ENCODE data around the gene POGZ. TPM values are rescaled to one million over a fixed set of nuclear protein-coding genes. Genes with fewer than 3 reads are reported as not detected.

POGZ gene
- polyA plus RNA-seq, 3 donors from 2014 or later: 3.8 to 8.5 (median 6.7) TPM

- H3K36me3 Mint-ChIP-seq: peaks cover 10 to 31% (median 11%) of the 10 kb centered on the region in 3 donors
- H3K27me3 Mint-ChIP-seq (ENCODE audit: low read depth in 3 of 3): peaks cover 0 to 2% (median 0%) of the 10 kb centered on the region in 3 donors
- DNase-seq: no peak
- H3K9me3 Mint-ChIP-seq: no peaks in the 10 kb centered on the region
- H3K27ac Mint-ChIP-seq: no peak overlapping the region
- H3K4me1 Mint-ChIP-seq: peaks cover 6% of the 10 kb centered on the region in 2 donors
- H3K4me3 Mint-ChIP-seq: no peak overlapping the region
Measured at GRCh38 chr1:151428068-151428467, 31.2 kb downstream of the POGZ start.

GRCh38 chr1:151425103-151425502 is 34.2 kb downstream of the POGZ start:
- peaks cover 0 to 2% of the 10 kb centered on the region in 2 donors for H3K4me1 Mint-ChIP-seq
- peaks cover 0 to 2% (median 0%) of the 10 kb centered on the region in 3 donors for H3K27me3 Mint-ChIP-seq (ENCODE audit: low read depth in 3 of 3)
- no peak for DNase-seq
- H3K9me3 Mint-ChIP-seq: no peaks in the 10 kb centered on the region
- no peak overlapping the region for H3K4me3 Mint-ChIP-seq
- peaks cover 14 to 52% (median 16%) of the 10 kb centered on the region in 3 donors for H3K36me3 Mint-ChIP-seq
- peak overlapping the region in 2 of 6 donors; percentile 28 to 66 for H3K27ac Mint-ChIP-seq

GRCh38 chr1:151419819-151420218 is 39.5 kb downstream of the POGZ start:
- H3K27ac Mint-ChIP-seq: no peak overlapping the region
- H3K36me3 Mint-ChIP-seq: peaks cover 26 to 38% (median 26%) of the 10 kb centered on the region in 3 donors
- peaks cover 0 to 1% of the 10 kb centered on the region in 2 donors for H3K4me1 Mint-ChIP-seq
- DNase-seq: no peak
- no peaks in the 10 kb centered on the region for H3K27me3 Mint-ChIP-seq (ENCODE audit: low read depth in 3 of 3)
- H3K9me3 Mint-ChIP-seq: no peaks in the 10 kb centered on the region
- no peak overlapping the region for H3K4me3 Mint-ChIP-seq

- peaks cover 17 to 28% (median 21%) of the 10 kb centered on the region in 3 donors for H3K36me3 Mint-ChIP-seq
- H3K4me3 Mint-ChIP-seq: no peak overlapping the region
Measured at GRCh38 chr1:151418081-151418480, 41.2 kb downstream of the POGZ start.

GRCh38 chr1:151416231-151416630 is 43.1 kb downstream of the POGZ start:
- DNase-seq: no peak
- Mint-ChIP-seq H3K4me3 (no peak overlapping the region), H3K36me3 (peaks cover 22 to 41% (median 22%) of the 10 kb centered on the region in 3 donors), H3K4me1 (peaks cover 0 to 1% of the 10 kb centered on the region in 2 donors), H3K9me3 (no peaks in the 10 kb centered on the region), H3K27ac (no peak overlapping the region), H3K27me3 (ENCODE audit: low read depth in 3 of 3) (no peaks in the 10 kb centered on the region)

More at GRCh38 chr1:151418081-151418480, 41.2 kb downstream of the POGZ start:
- H3K27me3 Mint-ChIP-seq (ENCODE audit: low read depth in 3 of 3): no peaks in the 10 kb centered on the region
- H3K9me3 Mint-ChIP-seq: no peaks in the 10 kb centered on the region
- H3K4me1 Mint-ChIP-seq: peaks cover 0 to 1% of the 10 kb centered on the region in 2 donors
- H3K27ac Mint-ChIP-seq: peak overlapping the region in 1 of 6 donors; percentile 2
- DNase-seq: no peak

GRCh38 chr1:151411884-151412283 is 47.4 kb downstream of the POGZ start:
- H3K4me3 Mint-ChIP-seq: no peak overlapping the region
- peaks cover 0 to 1% (median 0%) of the 10 kb centered on the region in 3 donors for H3K27me3 Mint-ChIP-seq (ENCODE audit: low read depth in 3 of 3)
- no peak for DNase-seq
- no peak overlapping the region for H3K27ac Mint-ChIP-seq
- no peaks in the 10 kb centered on the region for H3K4me1 Mint-ChIP-seq
- no peaks in the 10 kb centered on the region for H3K9me3 Mint-ChIP-seq
- H3K36me3 Mint-ChIP-seq: peaks cover 35 to 49% (median 38%) of the 10 kb centered on the region in 3 donors

GRCh38 chr1:151408891-151409290 is 50.4 kb downstream of the POGZ start:
- H3K9me3 Mint-ChIP-seq: no peaks in the 10 kb centered on the region

GRCh38 chr1:151407304-151407703 is 52.0 kb downstream of the POGZ start:
- Mint-ChIP-seq H3K4me3 (no peak overlapping the region), H3K27me3 (ENCODE audit: low read depth in 3 of 3) (peaks cover 0 to 1% (median 0%) of the 10 kb centered on the region in 3 donors), H3K4me1 (peaks cover 0 to 5% of the 10 kb centered on the region in 2 donors), H3K9me3 (no peaks in the 10 kb centered on the region), H3K27ac (no peak overlapping the region), H3K36me3 (peaks cover 18 to 71% (median 40%) of the 10 kb centered on the region in 3 donors)
- DNase-seq: no peak

More at GRCh38 chr1:151408891-151409290, 50.4 kb downstream of the POGZ start:
- H3K36me3 Mint-ChIP-seq: peaks cover 24 to 71% (median 41%) of the 10 kb centered on the region in 3 donors
- peaks cover 0 to 1% (median 0%) of the 10 kb centered on the region in 3 donors for H3K27me3 Mint-ChIP-seq (ENCODE audit: low read depth in 3 of 3)
- H3K27ac Mint-ChIP-seq: peak overlapping the region in 2 of 6 donors; percentile 9 to 30
- DNase-seq: no peak
- no peak overlapping the region for H3K4me3 Mint-ChIP-seq
- peaks cover 0 to 1% of the 10 kb centered on the region in 2 donors for H3K4me1 Mint-ChIP-seq

- Mint-ChIP-seq H3K9me3 (no peaks in the 10 kb centered on the region), H3K36me3 (peaks cover 13 to 72% (median 45%) of the 10 kb centered on the region in 3 donors), H3K4me3 (no peak overlapping the region), H3K4me1 (peaks cover 2 to 13% of the 10 kb centered on the region in 2 donors), H3K27me3 (ENCODE audit: low read depth in 3 of 3) (peaks cover 0 to 3% (median 0%) of the 10 kb centered on the region in 3 donors), H3K27ac (peak overlapping the region in 3 of 6 donors; percentile 18 to 81 (median 51))
- DNase-seq: no peak
Measured at GRCh38 chr1:151406176-151406575, 53.1 kb downstream of the POGZ start.

GRCh38 chr1:151405187-151405951 is 53.9 kb downstream of the POGZ start:
- Mint-ChIP-seq H3K27ac (peak overlapping the region in 2 of 6 donors; percentile 14 to 49), H3K27me3 (ENCODE audit: low read depth in 3 of 3) (peaks cover 0 to 5% (median 0%) of the 10 kb centered on the region in 3 donors), H3K4me1 (peaks cover 10 to 21% of the 10 kb centered on the region in 2 donors), H3K9me3 (no peaks in the 10 kb centered on the region), H3K36me3 (peaks cover 9 to 72% (median 39%) of the 10 kb centered on the region in 3 donors), H3K4me3 (no peak overlapping the region)
- DNase-seq: no peak

- Mint-ChIP-seq H3K9me3 (no peaks in the 10 kb centered on the region), H3K27ac (peak overlapping the region; percentile 14 to 58 (median 27)), H3K36me3 (peaks cover 9 to 56% (median 27%) of the 10 kb centered on the region in 3 donors), H3K4me3 (no peak overlapping the region), H3K4me1 (peaks cover 21 to 38% of the 10 kb centered on the region in 2 donors), H3K27me3 (ENCODE audit: low read depth in 3 of 3) (peaks cover 0 to 10% (median 6%) of the 10 kb centered on the region in 3 donors)
- DNase-seq: no peak
Measured at GRCh38 chr1:151403612-151404011, 55.7 kb downstream of the POGZ start.

- H3K4me1 Mint-ChIP-seq: peaks cover 21 to 38% of the 10 kb centered on the region in 2 donors
- H3K4me3 Mint-ChIP-seq: peak overlapping the region in 2 of 5 donors; percentile 33 to 35
- no peaks in the 10 kb centered on the region for H3K9me3 Mint-ChIP-seq
- peak overlapping the region in 4 of 6 donors; percentile 49 to 73 (median 63) for H3K27ac Mint-ChIP-seq
- H3K36me3 Mint-ChIP-seq: peaks cover 9 to 49% (median 27%) of the 10 kb centered on the region in 3 donors
- no peak for DNase-seq
- H3K27me3 Mint-ChIP-seq (ENCODE audit: low read depth in 3 of 3): peaks cover 0 to 10% (median 6%) of the 10 kb centered on the region in 3 donors
Measured at GRCh38 chr1:151402764-151403163, 56.5 kb downstream of the POGZ start.

- no peaks in the 10 kb centered on the region for H3K9me3 Mint-ChIP-seq
- H3K27ac Mint-ChIP-seq: peak overlapping the region in 5 of 6 donors; percentile 9 to 98 (median 80)
- H3K4me3 Mint-ChIP-seq: peak overlapping the region in 4 of 5 donors; percentile 11 to 91 (median 54)
- DNase-seq: no peak
- H3K36me3 Mint-ChIP-seq: peaks cover 5 to 43% (median 27%) of the 10 kb centered on the region in 3 donors
- peaks cover 0 to 8% (median 6%) of the 10 kb centered on the region in 3 donors for H3K27me3 Mint-ChIP-seq (ENCODE audit: low read depth in 3 of 3)
- H3K4me1 Mint-ChIP-seq: peaks cover 21 to 38% of the 10 kb centered on the region in 2 donors
Measured at GRCh38 chr1:151401860-151402259, 57.4 kb downstream of the POGZ start.

Data from immature natural killer cell (primary cell).